HAP-1 (cell line): ENCODE data around the gene GUCA2B.

Source experiments
- DNase-seq, 2 experiments: peaks; one replicate each; pipeline ENCODE4 v3.0.0-alpha.2; 2016 to 2020; ENCODE audit warnings: low spot score in 2 of 2
- H3K27me3 ChIP-seq: fragments of 250-450 bp; sonication (Bioruptor Pico); 2 replicates; pipeline ENCODE4 v1.5.1; 2020; ENCODE audit warnings: low read depth, mild to moderate bottlenecking, moderate library complexity
- H3K36me3 ChIP-seq: fragments of 250-450 bp; sonication (Bioruptor Pico); replicated peaks from 2 replicates; pipeline ENCODE4 v1.5.1; 2020; ENCODE audit warnings: mild to moderate bottlenecking
- H3K4me1 ChIP-seq: fragments of 250-450 bp; sonication (Bioruptor Pico); 2 replicates; pipeline ENCODE4 v1.5.1; 2020; ENCODE audit warnings: mild to moderate bottlenecking
- H3K4me3 ChIP-seq: fragments of 250-450 bp; sonication (Bioruptor Pico); 2 replicates; pipeline ENCODE4 v1.5.1; 2020; ENCODE audit warnings: mild to moderate bottlenecking, moderate library complexity
- H3K9me3 ChIP-seq: fragments of 250-450 bp; sonication (Bioruptor Pico); 2 replicates; pipeline ENCODE4 v1.5.1; 2020; ENCODE audit warnings: mild to moderate bottlenecking, moderate library complexity
- in situ Hi-C: fragments of 300-500 bp; cut with MboI; formaldehyde crosslinking; loops from 3 replicates; pipeline ENCODE4 v1.14.3; 2020; ENCODE audit warnings: low sequenced_read_pairs, inconsistent platforms, mixed read lengths

The GUCA2B gene

DNA sequence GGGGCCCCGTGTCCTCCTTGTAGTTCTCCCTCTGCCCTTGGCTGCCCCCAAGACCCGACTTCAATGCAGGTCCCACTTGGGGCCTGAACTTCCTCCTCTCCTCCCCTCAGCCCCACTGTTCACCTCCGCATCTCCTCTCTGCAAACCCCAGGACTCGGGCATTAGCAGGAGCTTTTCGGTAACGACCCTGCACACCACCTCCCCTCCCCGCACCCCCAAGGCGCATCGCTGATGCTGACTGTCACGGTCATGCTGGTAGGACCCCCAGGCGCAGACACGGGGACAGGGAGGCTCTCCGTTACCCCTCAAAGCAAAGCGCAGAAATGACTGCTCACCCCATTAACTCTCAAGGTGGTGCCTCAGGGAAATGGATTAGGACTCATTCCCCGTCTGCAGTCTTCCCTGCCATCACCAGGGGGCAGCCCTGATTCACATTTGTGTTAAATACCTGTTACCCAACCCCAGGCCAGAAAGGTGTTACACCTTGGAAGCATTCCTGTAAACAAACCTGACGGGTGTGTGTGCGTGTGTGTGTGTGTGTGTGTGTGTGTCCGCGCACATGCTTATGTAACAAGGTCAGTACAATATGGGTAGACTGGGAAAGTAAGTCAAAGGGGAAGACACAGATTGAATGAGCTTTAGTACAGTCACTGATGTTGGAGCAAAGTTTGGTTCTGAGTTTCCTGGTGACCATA, 6.4 kb upstream of the GUCA2B start:
- in situ Hi-C loops: no loop called here
- H3K9me3 ChIP-seq: no peaks in the 10 kb centered on the region
- peak; percentile 30 to 83 for DNase-seq
- H3K36me3 ChIP-seq: no peaks in the 10 kb centered on the region
- no peak overlapping the region for H3K4me3 ChIP-seq
- H3K27me3 ChIP-seq: peaks cover 9% of the 10 kb centered on the region
- H3K4me1 ChIP-seq: no peaks in the 10 kb centered on the region

DNA sequence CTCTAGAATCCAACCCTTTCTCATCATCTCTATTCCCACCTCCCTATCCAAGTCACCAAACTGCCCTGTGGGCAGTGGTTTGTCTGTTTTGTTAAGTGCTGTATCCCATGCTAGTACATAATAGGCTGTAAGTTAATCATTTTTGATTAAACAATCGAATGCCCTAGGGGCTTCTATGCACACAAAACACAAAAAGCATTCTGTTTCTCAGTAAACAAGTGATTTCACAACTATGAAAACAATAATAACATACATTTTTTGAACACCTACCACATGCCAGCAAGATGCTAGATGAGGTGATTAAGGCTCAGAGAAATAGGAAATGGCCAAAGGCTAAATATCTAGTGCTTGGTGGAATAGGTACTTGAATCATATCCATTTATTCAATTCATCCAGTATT, 5.0 kb upstream of the GUCA2B start:
- H3K9me3 ChIP-seq: no peaks in the 10 kb centered on the region
- no peak overlapping the region for H3K4me3 ChIP-seq
- no peaks in the 10 kb centered on the region for H3K4me1 ChIP-seq
- in situ Hi-C loops: no loop called here
- no peaks in the 10 kb centered on the region for H3K36me3 ChIP-seq
- peaks cover 4% of the 10 kb centered on the region; the same call in 1 of the 2 replicates for H3K27me3 ChIP-seq
- no peak for DNase-seq

DNA sequence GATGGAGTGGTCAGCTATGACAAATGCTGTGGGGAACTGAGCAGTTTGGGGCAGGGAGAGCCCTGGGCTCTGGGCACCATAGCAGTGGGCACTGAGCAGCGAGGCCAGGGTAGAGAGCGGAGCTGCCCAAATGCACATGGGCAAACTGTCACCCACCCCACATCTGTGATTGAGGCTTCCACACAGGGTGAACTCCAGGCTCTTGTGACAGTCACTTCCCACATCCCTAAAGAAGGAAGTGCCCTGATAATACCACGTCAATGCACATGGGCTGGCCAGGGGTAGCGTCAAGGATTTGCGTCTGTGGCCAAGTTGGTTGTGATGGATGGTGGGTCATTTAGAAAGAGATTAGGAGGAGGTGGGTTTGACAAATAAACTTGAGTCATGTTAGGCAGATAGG, 2.6 kb upstream of the GUCA2B start:
- DNase-seq: no peak
- H3K4me3 ChIP-seq: no peak overlapping the region
- H3K27me3 ChIP-seq: no peaks in the 10 kb centered on the region
- no peaks in the 10 kb centered on the region for H3K9me3 ChIP-seq
- no peaks in the 10 kb centered on the region for H3K4me1 ChIP-seq
- in situ Hi-C loops: no loop called here
- no peaks in the 10 kb centered on the region for H3K36me3 ChIP-seq

DNA sequence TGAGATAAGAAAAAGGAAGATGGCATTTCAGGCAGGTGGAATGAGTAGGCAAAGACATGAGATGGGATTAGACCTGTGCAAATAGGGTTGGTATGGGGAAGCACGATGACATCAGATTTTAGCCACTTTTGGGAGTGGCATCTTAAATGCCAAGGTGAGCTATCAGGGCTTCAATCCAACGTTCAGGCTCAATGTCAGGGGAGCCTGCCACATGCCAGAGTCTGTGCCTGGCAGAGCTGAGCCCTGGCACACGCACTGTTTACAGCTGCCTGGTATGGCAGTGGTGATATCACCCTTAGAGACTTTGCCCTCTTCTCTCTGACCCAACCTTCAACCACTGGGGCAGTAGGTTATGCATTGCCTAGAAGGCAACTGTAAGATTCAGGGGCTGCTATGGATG, 1.1 kb upstream of the GUCA2B start:
- no peak overlapping the region for H3K4me3 ChIP-seq
- H3K36me3 ChIP-seq: no peaks in the 10 kb centered on the region
- no peak for DNase-seq
- no peaks in the 10 kb centered on the region for H3K9me3 ChIP-seq
- no peaks in the 10 kb centered on the region for H3K27me3 ChIP-seq
- in situ Hi-C loops: no loop called here
- H3K4me1 ChIP-seq: no peaks in the 10 kb centered on the region

DNA sequence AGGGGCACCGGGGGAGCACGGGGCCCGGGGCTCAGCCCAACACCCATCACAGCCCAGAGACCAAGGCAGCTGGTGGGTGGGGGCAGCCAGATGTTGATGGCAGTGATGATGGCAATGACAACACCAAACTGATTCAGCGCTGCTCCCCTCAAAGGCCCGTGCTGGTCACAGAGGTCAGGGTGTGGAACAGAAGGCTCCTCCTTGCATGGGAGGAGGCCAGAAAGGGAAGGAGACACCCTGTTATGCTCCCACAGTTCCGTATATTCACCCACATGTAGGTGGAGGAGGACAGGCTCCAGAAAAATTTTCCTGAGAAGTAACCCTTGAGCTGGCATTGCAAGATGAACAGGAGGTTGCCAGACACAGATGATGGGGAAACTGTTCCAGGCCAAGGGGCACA, 414 bp downstream of the GUCA2B start:
- Histone ChIP-seq H3K4me3 (no peak overlapping the region), H3K9me3 (no peaks in the 10 kb centered on the region), H3K4me1 (no peaks in the 10 kb centered on the region), H3K36me3 (no peaks in the 10 kb centered on the region), H3K27me3 (no peaks in the 10 kb centered on the region)
- in situ Hi-C loops: no loop called here
- DNase-seq: no peak

DNA sequence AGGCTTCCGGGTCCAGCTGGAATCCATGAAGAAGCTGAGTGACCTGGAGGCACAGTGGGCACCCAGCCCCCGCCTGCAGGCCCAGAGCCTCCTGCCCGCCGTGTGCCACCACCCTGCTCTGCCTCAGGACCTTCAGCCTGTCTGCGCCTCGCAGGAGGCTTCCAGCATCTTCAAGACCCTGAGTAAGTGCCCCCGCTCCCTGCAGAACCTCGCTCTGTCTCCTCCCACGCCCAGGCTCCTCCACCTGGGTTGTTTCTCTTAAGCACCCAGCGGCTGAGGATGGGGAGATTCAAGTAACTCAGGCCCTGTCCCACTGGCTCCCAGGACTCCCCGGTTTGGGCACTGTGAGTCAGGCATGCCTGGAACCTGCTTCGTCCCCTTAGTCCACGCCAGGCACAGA, 1.5 kb downstream of the GUCA2B start:
- H3K4me3 ChIP-seq: no peak overlapping the region
- in situ Hi-C loops: no loop called here
- no peak for DNase-seq
- no peaks in the 10 kb centered on the region for H3K27me3 ChIP-seq
- no peaks in the 10 kb centered on the region for H3K36me3 ChIP-seq
- H3K4me1 ChIP-seq: no peaks in the 10 kb centered on the region
- no peaks in the 10 kb centered on the region for H3K9me3 ChIP-seq

DNA sequence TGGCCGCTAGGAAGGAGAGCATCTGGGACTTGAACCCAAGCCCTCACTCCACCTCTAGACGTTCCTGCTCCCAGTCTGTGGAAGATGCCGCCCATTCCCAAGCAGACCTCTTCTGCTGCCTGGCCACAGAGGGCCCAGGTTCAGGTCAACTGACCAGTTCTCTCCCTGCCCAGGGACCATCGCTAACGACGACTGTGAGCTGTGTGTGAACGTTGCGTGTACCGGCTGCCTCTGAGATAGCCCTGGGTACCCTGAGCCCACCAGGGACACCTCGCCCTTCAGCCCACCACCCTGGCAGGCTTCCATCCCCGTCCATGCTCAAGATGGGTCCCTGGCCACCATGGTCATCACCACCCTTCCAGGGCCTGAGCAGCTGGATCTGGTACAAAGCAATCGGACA, 2.2 kb downstream of the GUCA2B start:
- Histone ChIP-seq H3K4me1 (no peaks in the 10 kb centered on the region), H3K4me3 (no peak overlapping the region), H3K9me3 (no peaks in the 10 kb centered on the region), H3K36me3 (no peaks in the 10 kb centered on the region), H3K27me3 (no peaks in the 10 kb centered on the region)
- DNase-seq: no peak
- in situ Hi-C loops: no loop called here

DNA sequence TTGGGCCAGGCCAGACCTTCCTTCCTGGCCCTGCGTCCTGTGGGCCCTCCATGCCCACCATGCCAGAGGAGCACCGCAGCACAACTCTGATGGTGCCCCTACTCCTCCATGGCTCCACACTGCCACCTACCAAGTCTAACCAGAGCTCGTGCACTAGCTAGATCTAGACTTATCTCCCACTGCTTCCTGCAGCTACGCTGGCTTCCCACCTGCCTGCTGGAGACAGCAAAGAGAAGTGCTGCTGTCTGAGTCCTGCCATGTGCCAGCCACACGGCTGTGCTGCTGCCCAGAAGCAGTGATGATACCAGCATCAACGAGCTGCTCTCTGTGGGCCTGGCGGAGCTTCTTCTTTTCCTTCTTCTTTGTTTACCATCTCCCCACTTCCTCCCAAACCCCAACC, 4.5 kb downstream of the GUCA2B start:
- peaks cover 3% of the 10 kb centered on the region; the same call in 1 of the 2 replicates for H3K9me3 ChIP-seq
- in situ Hi-C loops: no loop called here
- no peaks in the 10 kb centered on the region for H3K36me3 ChIP-seq
- H3K4me1 ChIP-seq: no peaks in the 10 kb centered on the region
- H3K27me3 ChIP-seq: no peaks in the 10 kb centered on the region
- H3K4me3 ChIP-seq: no peak overlapping the region
- DNase-seq: no peak

DNA sequence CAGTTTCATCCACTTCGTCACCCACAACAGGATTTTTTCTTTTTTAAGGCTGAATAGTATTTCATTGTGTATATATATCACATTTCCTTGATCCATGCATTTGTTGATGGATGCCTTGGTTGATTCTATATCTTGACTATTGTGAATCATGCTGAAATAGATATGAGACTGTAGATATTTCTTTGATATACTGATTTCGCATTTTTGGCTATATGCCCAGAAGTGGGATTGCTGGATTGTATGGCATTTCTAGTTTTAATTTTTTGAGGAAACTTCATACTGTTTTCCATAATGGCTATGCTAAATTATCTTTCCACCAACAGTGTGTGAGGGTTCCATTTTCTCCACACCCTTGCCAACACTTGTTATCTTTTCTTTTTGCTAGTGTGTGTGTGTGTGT, 5.0 kb downstream of the GUCA2B start:
- no peaks in the 10 kb centered on the region for H3K27me3 ChIP-seq
- H3K4me3 ChIP-seq: no peak overlapping the region
- H3K4me1 ChIP-seq: no peaks in the 10 kb centered on the region
- in situ Hi-C loops: no loop called here
- H3K36me3 ChIP-seq: no peaks in the 10 kb centered on the region
- H3K9me3 ChIP-seq: peaks cover 3% of the 10 kb centered on the region; the same call in 1 of the 2 replicates
- DNase-seq: no peak

DNA sequence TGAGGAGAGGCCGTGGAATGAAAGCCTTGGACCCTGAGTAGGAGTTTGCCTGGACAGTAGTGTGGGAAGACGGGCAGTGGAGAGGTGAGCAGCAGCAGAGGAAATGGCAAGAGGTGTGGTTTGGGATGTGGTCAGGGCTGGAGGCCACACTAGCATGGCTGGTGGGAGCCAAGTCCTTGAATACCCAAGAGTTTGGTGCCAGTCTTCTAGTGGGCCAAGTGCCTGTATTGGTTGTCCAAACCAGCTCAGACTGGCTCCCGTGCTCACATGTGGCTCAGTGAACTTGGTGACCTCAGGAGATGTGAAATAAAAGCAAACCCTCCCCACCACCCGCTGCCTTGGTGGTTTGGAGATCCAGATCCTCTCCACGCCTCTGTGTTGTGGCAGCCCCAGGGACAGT, 9.0 kb downstream of the GUCA2B start:
- DNase-seq: no peak
- Histone ChIP-seq H3K4me3 (no peak overlapping the region), H3K36me3 (no peaks in the 10 kb centered on the region), H3K27me3 (no peaks in the 10 kb centered on the region), H3K9me3 (peaks cover 3% of the 10 kb centered on the region; the same call in 1 of the 2 replicates), H3K4me1 (no peaks in the 10 kb centered on the region)
- in situ Hi-C loops: no loop called here

DNA sequence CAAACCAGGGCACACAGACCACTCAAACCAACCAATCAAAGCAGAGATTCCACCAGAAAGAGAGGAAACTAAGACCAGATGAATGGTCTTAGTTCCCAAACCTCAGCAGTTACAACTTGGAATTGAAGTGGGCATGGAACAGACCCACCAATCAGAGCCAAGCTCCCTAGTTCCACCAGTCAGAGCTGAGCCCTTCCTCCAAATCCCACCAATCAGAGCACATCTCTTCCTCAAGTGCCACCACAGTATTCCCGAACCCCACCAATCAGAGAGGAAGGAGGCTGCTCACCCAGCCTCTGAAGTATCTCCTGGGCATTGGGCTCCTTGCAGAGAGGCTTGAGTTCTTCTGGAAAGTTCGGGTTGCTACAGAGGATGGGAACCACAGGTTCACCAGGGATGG, 9.9 kb downstream of the GUCA2B start:
- DNase-seq: no peak
- H3K4me3 ChIP-seq: no peak overlapping the region
- H3K36me3 ChIP-seq: no peaks in the 10 kb centered on the region
- no peaks in the 10 kb centered on the region for H3K4me1 ChIP-seq
- no peaks in the 10 kb centered on the region for H3K27me3 ChIP-seq
- in situ Hi-C loops: no loop called here
- H3K9me3 ChIP-seq: peaks cover 3% of the 10 kb centered on the region; the same call in 1 of the 2 replicates

DNA sequence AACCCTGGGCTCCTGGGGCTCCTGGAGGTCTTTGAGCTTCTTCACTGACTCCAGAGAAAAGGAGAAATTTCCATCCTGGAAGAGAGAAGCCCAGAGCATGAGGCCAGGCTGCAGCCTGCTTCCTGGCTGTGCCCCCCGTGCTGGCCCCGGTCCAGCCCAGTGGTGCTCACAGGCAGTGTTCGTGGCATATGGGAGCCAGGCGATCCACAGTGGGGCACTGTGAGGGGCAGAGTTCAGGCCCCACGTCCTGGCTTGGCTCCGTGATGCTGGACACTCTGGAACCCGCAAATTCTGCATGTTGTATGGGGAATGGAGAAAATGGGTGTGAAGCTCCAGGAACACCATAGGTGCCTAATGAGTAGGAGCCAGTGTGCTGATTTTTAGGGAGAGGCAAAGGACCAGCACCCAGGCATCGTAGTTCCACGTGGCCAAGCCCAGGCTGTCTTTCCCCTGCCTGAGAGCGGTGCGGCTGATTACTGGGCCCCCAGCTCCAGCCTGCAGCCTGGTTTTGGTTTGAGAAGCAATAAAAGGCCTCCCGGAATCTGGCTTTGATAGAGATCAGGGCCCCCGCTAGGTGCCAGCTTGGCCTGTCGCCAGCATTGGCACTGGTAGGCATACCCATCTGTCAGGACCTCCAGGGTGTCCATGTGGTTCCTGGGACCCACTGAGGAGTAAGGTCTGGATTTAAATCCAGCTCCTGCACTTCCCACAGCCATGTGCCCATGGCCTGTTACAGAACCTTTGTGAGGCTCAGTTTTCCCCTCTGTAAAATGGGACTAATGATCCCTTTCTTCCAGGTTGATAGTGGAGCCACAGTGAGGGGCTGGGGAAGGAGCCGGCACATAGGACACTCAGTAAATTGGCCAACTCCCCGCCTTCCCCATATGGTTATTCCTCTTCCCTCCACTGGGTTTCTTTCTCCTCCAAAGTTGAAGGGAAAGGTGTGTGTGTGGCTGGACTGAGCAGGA, 10.6 kb downstream of the GUCA2B start:
- no peak for DNase-seq
- H3K4me3 ChIP-seq: no peak overlapping the region
- no peaks in the 10 kb centered on the region for H3K4me1 ChIP-seq
- in situ Hi-C loops: no loop called here
- no peaks in the 10 kb centered on the region for H3K36me3 ChIP-seq
- H3K27me3 ChIP-seq: no peaks in the 10 kb centered on the region
- H3K9me3 ChIP-seq: peaks cover 3% of the 10 kb centered on the region; the same call in 1 of the 2 replicates

DNA sequence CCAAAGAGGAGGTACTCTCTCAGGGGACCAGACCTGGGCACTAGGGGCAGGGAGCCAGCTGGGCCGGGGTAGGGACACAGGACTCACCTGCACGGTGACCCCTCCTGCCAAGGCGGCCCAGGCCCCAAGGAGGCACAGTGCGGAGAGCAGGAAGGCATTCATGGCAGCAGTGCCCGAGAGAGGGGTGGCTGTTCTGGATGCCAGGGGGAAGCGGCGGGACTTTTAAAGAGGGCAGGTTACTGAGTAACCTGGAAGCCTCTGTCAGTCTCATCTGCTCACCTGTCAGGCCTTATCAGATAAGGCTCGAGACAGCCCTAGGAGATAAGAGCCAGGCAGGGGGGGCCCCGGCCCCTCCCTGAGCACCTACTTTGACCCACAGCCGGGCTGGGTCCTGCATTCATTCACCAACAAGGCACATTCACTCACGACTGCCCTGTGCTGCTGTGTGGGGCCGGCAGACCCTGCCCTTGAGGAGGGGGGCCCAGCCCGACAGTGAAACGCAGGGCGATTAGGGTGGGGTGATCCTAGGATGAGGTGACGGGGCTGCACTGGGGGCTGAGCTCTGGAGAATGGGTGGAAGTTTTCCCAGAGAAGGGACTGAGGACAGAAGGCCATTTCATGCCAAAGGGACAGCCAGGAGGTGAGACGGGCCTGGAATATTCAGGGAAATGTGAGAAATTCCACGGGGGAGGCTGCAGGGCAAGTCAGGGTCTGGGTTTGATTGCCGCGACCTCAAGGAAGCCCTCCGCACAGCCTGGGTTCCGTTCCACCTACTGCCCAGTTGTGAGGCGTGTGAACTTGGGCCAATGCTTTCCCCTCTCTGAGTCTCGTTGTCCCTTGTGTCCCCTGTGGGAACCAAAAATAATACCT, 11.6 kb downstream of the GUCA2B start, which contains the start of gene GUCA2A:
Gene GUCA2A, minus strand, starts transcription at position 195 of the 870 bp plus-strand sequence. Its CDS starts 33 bp downstream, at position 162.
- H3K36me3 ChIP-seq: no peaks in the 10 kb centered on the region
- no peaks in the 10 kb centered on the region for H3K27me3 ChIP-seq
- no peak within 1 kb of the TSS for H3K4me3 ChIP-seq
- peaks cover 3% of the 10 kb centered on the region; the same call in 1 of the 2 replicates for H3K9me3 ChIP-seq
- no peaks in the 10 kb centered on the region for H3K4me1 ChIP-seq
- DNase-seq: no peak
- in situ Hi-C loops: no loop called here
